Subcutaneous adipose tissue (tissue), 4 donors: Measurements from ENCODE around the gene BOK. TPM values are rescaled to one million over a fixed set of nuclear protein-coding genes. Genes with fewer than 3 reads are reported as not detected.

Experiments used
- total RNA-seq, 4 donors: library from RNA; depleted of rRNA; stranded (reverse); fragments of >200 nt; gene quantifications; one replicate each; pipeline ENCODE4 v1.1.0, GENCODE V29; 2016
- TF ChIP-seq, protein P1 (sequence below): fragments of 450-650 bp; IDR thresholded peaks from one replicate; pipeline ENCODE4 v1.5.1; 2016; ENCODE audit warnings: low read depth, mild to moderate bottlenecking, control low read depth, antibody characterized with exemption, moderate library complexity

The BOK gene
- total RNA-seq, 4 donors from 2014 or later: 69.9 to 421 (median 80.4) TPM

DNA sequence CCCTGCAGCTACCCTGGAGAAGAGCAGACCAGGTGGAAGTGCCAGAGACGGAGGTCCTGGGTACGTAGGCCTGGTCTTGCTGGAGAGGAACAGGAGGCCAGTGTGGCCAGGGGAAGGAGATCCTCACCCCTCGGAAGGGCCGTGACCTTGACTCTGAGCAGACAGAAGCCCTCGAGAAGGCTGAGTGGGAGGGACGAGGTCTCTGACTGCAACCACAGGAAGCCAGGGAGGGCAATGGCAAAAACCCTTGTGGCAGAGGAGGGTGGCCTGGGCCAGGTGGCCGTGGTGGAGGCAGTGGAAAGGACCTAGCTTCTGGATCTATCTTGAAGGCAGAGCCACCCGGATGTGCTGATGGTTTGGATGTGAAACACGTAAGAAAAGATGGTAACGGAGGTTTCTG lies 50.3 kb downstream of the BOK start:
- TF ChIP-seq, protein P1, sequence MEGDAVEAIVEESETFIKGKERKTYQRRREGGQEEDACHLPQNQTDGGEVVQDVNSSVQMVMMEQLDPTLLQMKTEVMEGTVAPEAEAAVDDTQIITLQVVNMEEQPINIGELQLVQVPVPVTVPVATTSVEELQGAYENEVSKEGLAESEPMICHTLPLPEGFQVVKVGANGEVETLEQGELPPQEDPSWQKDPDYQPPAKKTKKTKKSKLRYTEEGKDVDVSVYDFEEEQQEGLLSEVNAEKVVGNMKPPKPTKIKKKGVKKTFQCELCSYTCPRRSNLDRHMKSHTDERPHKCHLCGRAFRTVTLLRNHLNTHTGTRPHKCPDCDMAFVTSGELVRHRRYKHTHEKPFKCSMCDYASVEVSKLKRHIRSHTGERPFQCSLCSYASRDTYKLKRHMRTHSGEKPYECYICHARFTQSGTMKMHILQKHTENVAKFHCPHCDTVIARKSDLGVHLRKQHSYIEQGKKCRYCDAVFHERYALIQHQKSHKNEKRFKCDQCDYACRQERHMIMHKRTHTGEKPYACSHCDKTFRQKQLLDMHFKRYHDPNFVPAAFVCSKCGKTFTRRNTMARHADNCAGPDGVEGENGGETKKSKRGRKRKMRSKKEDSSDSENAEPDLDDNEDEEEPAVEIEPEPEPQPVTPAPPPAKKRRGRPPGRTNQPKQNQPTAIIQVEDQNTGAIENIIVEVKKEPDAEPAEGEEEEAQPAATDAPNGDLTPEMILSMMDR: no peak

DNA sequence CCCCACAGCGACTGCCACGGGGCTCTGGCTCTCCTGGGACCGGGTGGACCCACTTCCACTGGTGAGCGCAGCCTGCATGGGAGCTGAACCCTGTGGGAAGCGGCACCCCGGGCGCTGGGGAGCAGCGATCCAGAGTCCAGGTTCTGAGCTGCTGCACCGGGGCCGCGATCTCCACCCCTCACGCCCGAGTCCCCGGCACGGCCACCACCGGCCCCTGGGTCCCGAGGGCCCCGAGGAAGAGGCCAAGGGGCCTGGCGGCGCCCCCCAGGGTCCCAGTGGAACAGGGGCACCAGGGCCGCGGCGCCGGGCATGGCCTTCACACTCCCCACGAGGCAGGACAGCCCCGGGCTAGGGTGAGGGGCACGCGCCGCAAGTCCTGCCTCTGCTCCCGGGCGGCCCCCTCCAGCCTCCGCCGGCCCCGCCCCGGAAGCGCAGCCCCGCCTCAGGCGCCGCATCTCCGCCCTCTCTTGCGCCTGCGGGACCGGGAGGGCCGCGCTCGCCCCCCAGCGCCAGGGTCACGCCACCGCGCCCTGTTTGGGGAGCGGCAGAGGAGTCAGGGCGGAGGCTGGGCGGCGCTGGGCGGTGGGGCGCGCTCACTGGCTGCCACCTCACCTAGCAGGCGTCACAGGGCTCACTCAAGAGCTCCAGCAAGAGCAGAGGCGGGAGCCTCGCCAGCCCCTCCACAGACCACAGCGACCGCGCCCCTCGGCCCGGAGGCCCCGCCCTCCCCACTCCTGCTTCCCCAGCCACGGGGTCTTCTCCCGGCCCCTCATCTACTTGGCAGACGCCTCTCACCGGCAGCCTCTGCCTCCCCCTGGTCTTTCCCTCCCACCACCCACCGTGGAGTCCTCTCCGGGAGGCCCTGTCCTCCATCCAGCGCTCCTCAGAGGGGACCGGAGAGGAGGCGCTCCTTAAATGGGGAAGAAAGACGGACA lies 51.6 kb downstream of the BOK start:
- TF ChIP-seq, protein P1: no peak

- TF ChIP-seq, protein P1: no peak
Observed at GRCh38 chr2:241611062-241611461, 52.5 kb downstream of the BOK start.

DNA sequence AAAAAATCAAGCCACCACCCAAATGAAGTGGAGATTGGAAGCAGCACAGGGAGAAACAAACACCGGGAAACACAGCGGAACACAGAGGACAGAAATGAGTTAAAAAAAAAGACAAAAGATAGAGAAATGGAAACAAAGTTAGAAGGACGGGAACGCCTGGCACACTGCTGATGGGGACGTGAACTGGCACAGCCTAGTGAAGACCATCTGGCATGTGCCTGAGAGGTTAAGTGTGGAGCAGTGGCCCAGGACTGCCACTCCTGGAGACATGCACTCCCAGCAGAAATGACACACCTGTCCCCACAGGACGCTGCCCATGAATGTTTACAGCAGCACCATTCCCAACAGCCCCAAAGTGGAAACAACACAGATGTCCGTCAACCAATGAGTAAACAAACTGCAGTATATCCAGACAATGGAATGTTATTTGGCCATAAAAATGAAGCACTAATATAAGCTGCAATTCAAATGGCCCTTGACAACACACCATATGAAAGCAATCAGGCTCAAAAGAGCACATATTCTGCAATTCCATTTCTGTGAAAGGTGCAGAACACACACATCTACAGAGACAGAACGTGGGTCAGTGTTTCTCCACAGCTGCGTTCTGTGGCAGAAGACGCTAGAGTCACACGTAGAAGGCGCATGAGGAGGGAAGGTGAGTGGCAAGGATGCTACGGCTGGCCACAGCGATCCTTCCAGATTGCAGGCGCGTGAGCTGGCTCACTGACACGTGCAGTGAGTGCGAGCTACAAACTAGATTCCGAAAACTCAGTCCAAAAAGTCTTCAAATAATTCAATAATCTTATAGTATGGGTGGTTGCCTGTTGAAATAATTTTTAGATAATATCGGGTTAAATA lies 53.8 kb downstream of the BOK start:
- TF ChIP-seq, protein P1: no peak

GRCh38 chr2:241613017-241613780 lies 54.7 kb downstream of the BOK start:
- TF ChIP-seq, protein P1: no peak

DNA sequence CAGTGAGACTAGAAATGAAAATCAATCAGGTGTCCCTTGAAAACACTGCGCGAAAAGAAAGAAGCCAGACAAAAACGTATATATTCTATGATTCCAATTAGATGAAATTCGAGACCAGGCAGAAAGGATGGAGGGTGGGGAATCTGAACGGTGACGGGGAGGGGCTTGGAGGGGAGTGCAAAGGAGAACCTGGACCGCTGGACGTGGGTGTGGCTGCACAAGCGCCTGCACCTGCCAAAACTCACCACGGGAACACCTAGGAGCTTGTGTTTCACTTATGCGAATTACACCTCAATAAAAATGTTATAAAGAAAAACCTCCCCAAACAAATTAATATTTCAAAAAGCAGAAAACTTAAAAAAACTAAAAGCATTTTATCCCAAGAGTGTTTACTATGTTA lies 56.5 kb downstream of the BOK start:
- TF ChIP-seq, protein P1: no peak
